NCI-H526 (cell line): ENCODE results near the gene MRGPRX4.

Experiments used
- DNase-seq, 2 experiments: peaks; one replicate each; lab custom pipeline; 2025; lab: John Stamatoyannopoulos, UW

Gene MRGPRX4

GRCh38 chr11:18209058-18209457 is 36.4 kb downstream of the MRGPRX4 start:
- no peak for DNase-seq

- no peak for DNase-seq
Measured at GRCh38 chr11:18221274-18221876, 48.7 kb downstream of the MRGPRX4 start.

- no peak for DNase-seq
Measured at GRCh38 chr11:18222814-18223421, 50.3 kb downstream of the MRGPRX4 start.
